AG04450 (cell line): Measurements from ENCODE around the gene HNRNPH1. TPM values are rescaled to one million over a fixed set of nuclear protein-coding genes. Genes with fewer than 3 reads are reported as not detected.

Experiments used
- CTCF ChIA-PET: fragments of 300-600, 350-600 bp; formaldehyde crosslinking; extraction: SDS; loops from one replicate; lab custom pipeline; 2022; ENCODE audit warnings: antibody characterized with exemption, inconsistent platforms; lab: Charles Lee
- POLR2A ChIA-PET: fragments of 350-600 bp; formaldehyde crosslinking; extraction: SDS; loops from one replicate; lab custom pipeline; 2021; ENCODE audit warnings: antibody characterized with exemption, inconsistent platforms; lab: Yijun Ruan, JAX
- DNase-seq: peaks from one replicate; pipeline ENCODE4 v3.0.0-alpha.2; 2011; ENCODE audit warnings: low read depth, low spot score
- H3K27ac ChIP-seq: one replicate; pipeline ENCODE4 v1.5.1; 2012; ENCODE audit warnings: low read depth, low read length, control low read depth
- H3K27me3 ChIP-seq: one replicate; pipeline ENCODE4 v1.6.0; 2012; ENCODE audit warnings: low read length; ENCODE audit not compliant: control insufficient read depth, insufficient read depth
- H3K4me3 ChIP-seq: 2 replicates; pipeline ENCODE4 v1.5.1; 2011; ENCODE audit warnings: mild to moderate bottlenecking, low read depth, low read length, control low read depth
- H3K9me3 ChIP-seq: 2 replicates; pipeline ENCODE4 v1.5.1; 2012; ENCODE audit warnings: low read length; ENCODE audit not compliant: control insufficient read depth, insufficient read depth
- polyA plus RNA-seq: library from polyadenylated mRNA; depleted of rRNA; stranded (reverse); fragments of >200 nt; gene quantifications from 2 replicates; pipeline ENCODE4 v1.2.3, GENCODE V29; 2011
- TF ChIP-seq, protein P1 (sequence below): IDR thresholded peaks from 2 replicates; pipeline ENCODE4 v1.5.1; 2011; ENCODE audit warnings: low read depth, low read length, control low read depth, inconsistent platforms

The HNRNPH1 gene
- polyA plus RNA-seq, 1 experiment, result 383 TPM

- H3K4me3 ChIP-seq, result no peak overlapping the region
- no peaks in the 10 kb centered on the region for H3K27me3 ChIP-seq
- TF ChIP-seq, protein P1, sequence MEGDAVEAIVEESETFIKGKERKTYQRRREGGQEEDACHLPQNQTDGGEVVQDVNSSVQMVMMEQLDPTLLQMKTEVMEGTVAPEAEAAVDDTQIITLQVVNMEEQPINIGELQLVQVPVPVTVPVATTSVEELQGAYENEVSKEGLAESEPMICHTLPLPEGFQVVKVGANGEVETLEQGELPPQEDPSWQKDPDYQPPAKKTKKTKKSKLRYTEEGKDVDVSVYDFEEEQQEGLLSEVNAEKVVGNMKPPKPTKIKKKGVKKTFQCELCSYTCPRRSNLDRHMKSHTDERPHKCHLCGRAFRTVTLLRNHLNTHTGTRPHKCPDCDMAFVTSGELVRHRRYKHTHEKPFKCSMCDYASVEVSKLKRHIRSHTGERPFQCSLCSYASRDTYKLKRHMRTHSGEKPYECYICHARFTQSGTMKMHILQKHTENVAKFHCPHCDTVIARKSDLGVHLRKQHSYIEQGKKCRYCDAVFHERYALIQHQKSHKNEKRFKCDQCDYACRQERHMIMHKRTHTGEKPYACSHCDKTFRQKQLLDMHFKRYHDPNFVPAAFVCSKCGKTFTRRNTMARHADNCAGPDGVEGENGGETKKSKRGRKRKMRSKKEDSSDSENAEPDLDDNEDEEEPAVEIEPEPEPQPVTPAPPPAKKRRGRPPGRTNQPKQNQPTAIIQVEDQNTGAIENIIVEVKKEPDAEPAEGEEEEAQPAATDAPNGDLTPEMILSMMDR, result no peak
- CTCF ChIA-PET, result interaction anchor here (0.6 kb wide), 1 partner anchor 13 kb away, joined by 3 read pairs; no protein-coding TSS in a partner anchor
- POLR2A ChIA-PET, result interaction anchor here (0.5 to 4.0 kb wide), 4 partner anchors 12 to 832 kb away, joined by 3 to 35 read pairs (median 4); partner anchors contain the start of gene HNRNPH1
- peak overlapping the region; percentile 39 for H3K27ac ChIP-seq
- H3K9me3 ChIP-seq, result no peaks in the 10 kb centered on the region
- no peak for DNase-seq
These were observed 15.3 kb downstream of the HNRNPH1 start for GRCh38 chr5:179608131-179608581.

DNA sequence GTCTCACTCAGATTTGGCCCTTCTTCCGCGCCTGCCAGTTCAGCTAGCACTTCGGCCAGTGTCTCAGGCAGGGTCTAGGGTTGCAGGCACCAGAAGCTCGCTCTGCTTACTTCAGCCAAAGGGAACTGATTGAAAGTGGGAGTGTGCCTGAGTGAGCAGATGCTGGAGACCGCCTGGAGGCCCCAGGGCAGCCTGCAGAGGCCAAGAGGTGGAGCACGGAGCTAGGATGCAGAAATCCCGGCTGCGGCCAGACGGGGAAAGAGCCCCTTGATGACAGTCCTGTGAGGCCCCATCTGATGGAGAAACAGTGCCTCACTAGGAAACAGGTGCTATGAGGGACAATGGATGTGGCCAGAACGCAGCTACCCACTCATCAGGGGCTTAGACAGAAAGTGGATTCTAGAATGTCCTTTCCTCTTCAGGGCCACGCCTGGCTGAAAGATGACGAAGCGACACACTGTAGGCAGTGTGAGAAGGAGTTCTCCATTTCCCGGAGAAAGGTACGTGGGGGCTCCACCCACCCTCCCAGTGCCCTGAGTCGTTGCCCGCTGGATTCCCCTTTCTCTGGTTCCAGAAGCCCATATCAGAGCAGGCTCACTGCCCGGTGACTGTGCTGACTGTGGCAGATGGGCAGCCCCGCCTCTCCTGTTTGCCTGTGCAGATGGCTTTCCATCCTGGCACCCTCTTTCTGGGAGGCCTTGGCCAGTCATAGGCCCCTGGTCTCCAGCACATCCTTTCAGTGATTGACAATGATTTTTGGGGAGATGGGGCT is 16.1 kb downstream of the HNRNPH1 start:
- DNase-seq, result no peak
- TF ChIP-seq, protein P1, result no peak
- ChIA-PET POLR2A (interaction anchor here (1.1 to 4.0 kb wide), 2 partner anchors 16 to 125 kb away, joined by 3 to 35 read pairs; partner anchors contain the start of genes HNRNPH1 and MAML1), CTCF (no interaction called here)
- no peaks in the 10 kb centered on the region for H3K9me3 ChIP-seq
- no peak overlapping the region for H3K4me3 ChIP-seq
- H3K27ac ChIP-seq, result peak overlapping the region; percentile 31
- H3K27me3 ChIP-seq, result no peaks in the 10 kb centered on the region

DNA sequence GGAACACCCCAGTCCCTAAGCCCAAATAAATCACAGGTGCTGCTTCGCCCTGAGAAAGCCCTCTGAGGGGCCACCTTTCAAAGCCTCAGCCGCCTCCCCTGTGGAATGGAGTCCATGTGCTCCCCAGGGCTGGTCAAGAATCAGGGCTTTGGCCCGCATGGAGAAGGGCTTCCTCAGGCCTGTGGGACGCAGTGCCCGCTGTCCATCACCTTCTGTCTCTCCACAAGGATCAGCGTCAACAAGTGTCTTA is 16.6 kb downstream of the HNRNPH1 start:
- POLR2A ChIA-PET, result interaction anchor here (1.1 to 4.0 kb wide), 2 partner anchors 17 to 125 kb away, joined by 3 to 35 read pairs; partner anchors contain the start of genes HNRNPH1 and MAML1
- H3K9me3 ChIP-seq, result no peaks in the 10 kb centered on the region

DNA sequence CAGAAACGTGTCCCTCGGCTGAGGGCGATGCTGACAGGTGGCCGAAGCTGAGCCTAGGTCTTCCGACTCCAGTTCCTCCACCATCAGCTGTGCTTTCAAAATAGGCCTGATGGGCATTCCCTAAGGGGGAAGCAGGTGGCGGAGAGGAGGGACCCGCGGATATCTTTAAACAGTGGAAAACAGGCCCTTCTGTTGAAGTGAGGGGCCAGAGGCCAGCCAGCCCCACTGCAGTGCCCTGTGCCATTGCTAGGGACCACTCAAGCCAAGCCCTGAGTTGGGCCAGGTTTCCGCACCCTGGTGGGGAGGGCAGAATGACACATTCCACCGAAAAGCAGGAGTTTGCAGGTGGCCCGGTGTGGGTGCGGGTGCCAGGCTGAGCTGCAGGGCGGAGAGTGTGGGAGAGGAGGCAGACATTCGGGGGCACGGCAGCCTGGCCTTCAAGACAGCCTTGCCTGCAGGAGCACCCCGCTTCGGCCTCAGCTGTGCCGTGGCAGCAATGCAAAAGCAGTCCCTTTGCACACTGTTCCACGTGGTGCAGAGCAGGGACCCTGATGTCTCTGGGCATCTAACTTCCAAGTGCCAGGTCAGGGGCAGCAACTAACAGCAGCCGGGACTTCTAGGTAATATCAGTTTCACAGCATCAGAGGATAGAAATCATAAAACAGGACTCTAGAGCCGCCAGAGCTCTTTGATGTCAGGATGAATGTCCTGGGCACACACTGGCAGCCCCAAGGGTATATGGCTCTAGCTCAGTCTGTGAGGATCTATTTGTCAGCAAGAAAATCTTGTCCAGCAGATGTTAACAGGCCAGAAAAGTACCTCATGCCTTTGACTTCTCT is 17.2 kb downstream of the HNRNPH1 start:
- H3K27ac ChIP-seq, result peak overlapping the region; percentile 40
- H3K4me3 ChIP-seq, result no peak overlapping the region
- CTCF ChIA-PET, result no interaction called here
- DNase-seq, result no peak
- no peaks in the 10 kb centered on the region for H3K9me3 ChIP-seq
- TF ChIP-seq, protein P1, result no peak
- POLR2A ChIA-PET, result interaction anchor here (0.7 to 4.0 kb wide), 4 partner anchors 11 to 126 kb away, joined by 3 to 35 read pairs (median 3); partner anchors contain the start of genes HNRNPH1 and MAML1
- no peaks in the 10 kb centered on the region for H3K27me3 ChIP-seq

More for the DNA sequence above, 16.6 kb downstream of the HNRNPH1 start:
- H3K27me3 ChIP-seq, result no peaks in the 10 kb centered on the region
- CTCF ChIA-PET, result no interaction called here
- TF ChIP-seq, protein P1, result no peak
- no peak overlapping the region for H3K4me3 ChIP-seq
- DNase-seq, result no peak
- H3K27ac ChIP-seq, result no peak overlapping the region
